ENCODE measurements around the gene DLGAP1. TPM values are rescaled to one million over a fixed set of nuclear protein-coding genes. Genes with fewer than 3 reads are reported as not detected.

Gene DLGAP1
- total RNA-seq, result 277 TPM

GRCh38 chr18:4455113-4455811 lies at the start of gene DLGAP1:
DLGAP1 (minus strand) TSS chr18:4455307.

DNA sequence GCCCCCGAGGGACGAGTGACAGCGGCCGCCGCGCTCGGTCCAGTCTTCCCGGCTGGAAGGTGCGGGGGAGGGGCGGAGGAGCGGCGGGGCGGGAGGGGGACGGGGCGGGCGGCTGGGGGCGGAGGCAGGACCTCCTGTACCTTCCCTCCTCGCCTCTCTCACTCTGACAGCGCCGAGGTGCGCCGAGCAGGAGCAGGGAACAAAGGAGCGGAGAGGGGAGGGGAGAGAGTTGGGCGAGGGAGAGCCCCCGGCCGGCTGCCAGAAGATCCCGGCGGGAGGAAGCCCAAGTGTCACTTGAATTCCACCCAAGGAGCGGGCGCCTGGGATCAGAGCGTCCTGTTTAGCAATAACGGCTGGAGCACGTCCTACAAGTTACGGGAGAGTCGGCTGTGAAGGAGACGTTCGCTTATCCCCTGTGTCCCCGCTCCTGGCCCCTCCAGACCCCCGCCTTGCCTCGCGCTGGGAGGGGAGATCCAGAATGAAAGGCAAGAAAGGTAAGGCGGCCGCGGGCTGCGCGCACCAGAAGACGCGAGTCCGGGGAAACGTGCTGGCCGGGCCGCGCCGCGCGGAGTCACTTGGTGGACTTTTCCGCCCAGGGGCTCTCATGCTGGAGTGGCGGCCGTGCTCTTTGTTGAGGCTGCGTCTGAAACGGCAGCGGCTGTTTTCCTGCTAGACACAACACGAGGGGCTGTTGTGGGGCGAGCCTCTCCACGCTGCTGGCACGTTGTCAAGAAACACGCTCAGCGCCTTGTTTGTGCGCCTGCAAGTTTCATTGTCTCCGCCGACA lies 1004.9 kb downstream of the DLGAP1 start, which contains the start of gene TGIF1:
Gene TGIF1 (plus strand): TSS at position 161 of the 787 bp plus-strand sequence. CDS start 318 bp downstream, at position 479.

Small RNA genes within 50 kb of the gene (small RNA-seq; reads per million reads assigned to genes)
- gene AP005208.1 (ENCODE audit: low replicate concordance), result not detected
- not detected for gene AP005403.1 (ENCODE audit: low replicate concordance)
- 0.37 reads per million, percentile 24 among the genes with 10 or more reads in this experiment for gene MIR6718 (ENCODE audit: low replicate concordance)
- not detected for gene RN7SL39P (ENCODE audit: low replicate concordance)
- gene RNU6-831P (ENCODE audit: low replicate concordance), result not detected

All from parietal lobe (tissue), 2 donors.